Endometrial microvascular endothelial cells (primary cell): ENCODE results near the gene CRMP1. TPM values are rescaled to one million over a fixed set of nuclear protein-coding genes. Genes with fewer than 3 reads are reported as not detected.
"Not testable (repeated sequence)": the region's sequence is repeated elsewhere in the genome, so short reads cannot be mapped to it uniquely, and the experiment has no call there.

ENCODE experiments used
- in situ Hi-C: cut with HindIII; loops from 2 replicates; pipeline ENCODE4 v1.10.0; 2017; ENCODE audit warnings: low sequenced_read_pairs, low pct_unique_long_range_greater_than_20kb; ENCODE audit errors: inconsistent ontology term
- total RNA-seq: library from RNA; depleted of rRNA; stranded (reverse); fragments of >200 nt; gene quantifications from one replicate; pipeline ENCODE4 v1.2.3, GENCODE V29; 2015; ENCODE audit errors: inconsistent ontology term

The CRMP1 gene
- total RNA-seq, 1 donor from 2014 or later = 0.09 TPM

GRCh38 chr4:5867866-5868265 lies 25.0 kb downstream of the CRMP1 start:
- in situ Hi-C loops = no loop called here

GRCh38 chr4:5866841-5867813 lies 25.8 kb downstream of the CRMP1 start:
- in situ Hi-C loops = no loop called here

GRCh38 chr4:5865896-5866599 lies 26.8 kb downstream of the CRMP1 start:
- in situ Hi-C loops = no loop called here

- in situ Hi-C loops = no loop called here
Observed at GRCh38 chr4:5863461-5864113, 29.3 kb downstream of the CRMP1 start.

GRCh38 chr4:5858020-5858769 lies 34.7 kb downstream of the CRMP1 start:
- in situ Hi-C loops = no loop called here

- in situ Hi-C loops = no loop called here
Observed at GRCh38 chr4:5857199-5857598, 35.7 kb downstream of the CRMP1 start.

GRCh38 chr4:5856362-5856761 lies 36.5 kb downstream of the CRMP1 start:
- in situ Hi-C loops = not testable (repeated sequence)

GRCh38 chr4:5854929-5855328 lies 38.0 kb downstream of the CRMP1 start:
- in situ Hi-C loops = no loop called here

- in situ Hi-C loops = no loop called here
Observed at GRCh38 chr4:5852523-5853202, 40.2 kb downstream of the CRMP1 start.

GRCh38 chr4:5851637-5852301 lies 41.1 kb downstream of the CRMP1 start:
- in situ Hi-C loops = no loop called here

GRCh38 chr4:5845035-5845905 lies 47.6 kb downstream of the CRMP1 start:
- in situ Hi-C loops = no loop called here

- in situ Hi-C loops = no loop called here
Observed at GRCh38 chr4:5843573-5844530, 49.0 kb downstream of the CRMP1 start.

GRCh38 chr4:5842456-5842855 lies 50.4 kb downstream of the CRMP1 start:
- in situ Hi-C loops = no loop called here

GRCh38 chr4:5839751-5840674 lies 52.9 kb downstream of the CRMP1 start:
- in situ Hi-C loops = no loop called here

GRCh38 chr4:5839332-5839731 lies 53.6 kb downstream of the CRMP1 start:
- in situ Hi-C loops = no loop called here
